ENCODE data around the gene H3-3A. TPM values are rescaled to one million over a fixed set of nuclear protein-coding genes. Genes with fewer than 3 reads are reported as not detected.

The H3-3A gene
- total and polyA plus RNA-seq, 12 donors, result 216 to 772 (median 421) TPM

- no peak overlapping the region for H3K27ac ChIP-seq
- H3K4me3 ChIP-seq, result no peak overlapping the region
- no peak for DNase-seq
- WGBS, 4 donors, result 0 to 100% (median 60%) methylated on average over 1 of the region's 1 CpG
- H3K36me3 ChIP-seq (replicated peaks in 1 of 2), result no peaks in the 10 kb centered on the region
- no peaks in the 10 kb centered on the region for H3K27me3 ChIP-seq
- no peaks in the 10 kb centered on the region for H3K4me1 ChIP-seq (replicated peaks in 1 of 2)
- no peaks in the 10 kb centered on the region for H3K9me3 ChIP-seq (replicated peaks in 1 of 3)
- TF ChIP-seq POLR2A (IDR thresholded peaks at IDR 0.05), result no peak
- no peak for TF ChIP-seq CTCF (IDR thresholded peaks at IDR 0.05)
- intact Hi-C loops (cut with DNase I), result no loop called here
Measured at GRCh38 chr1:226094451-226094850, 31.9 kb downstream of the H3-3A start.

- TF ChIP-seq CTCF (IDR thresholded peaks at IDR 0.05) (no peak), POLR2A (IDR thresholded peaks at IDR 0.05) (no peak)
- Histone ChIP-seq H3K27ac (no peak overlapping the region), H3K9me3 (replicated peaks in 1 of 3) (no peaks in the 10 kb centered on the region), H3K36me3 (replicated peaks in 1 of 2) (no peaks in the 10 kb centered on the region), H3K4me3 (no peak overlapping the region), H3K4me1 (replicated peaks in 1 of 2) (peaks cover 0 to 4% of the 10 kb centered on the region in 2 donors), H3K27me3 (no peaks in the 10 kb centered on the region)
- 89 to 92% (median 92%) methylated on average over 2 of the region's 2 CpGs for WGBS, 4 donors
- intact Hi-C loops (cut with DNase I), result no loop called here
- no peak for DNase-seq
Measured at GRCh38 chr1:226095286-226095685, 32.8 kb downstream of the H3-3A start.

GRCh38 chr1:226097866-226098625, 35.5 kb downstream of the H3-3A start:
- no peaks in the 10 kb centered on the region for H3K27me3 ChIP-seq
- H3K4me1 ChIP-seq (replicated peaks in 1 of 2), result peaks cover 0 to 9% of the 10 kb centered on the region in 2 donors
- no peak overlapping the region for H3K4me3 ChIP-seq
- no peak for DNase-seq
- WGBS, 4 donors, result 66 to 81% (median 76%) methylated on average over 5 of the region's 5 CpGs
- no peaks in the 10 kb centered on the region for H3K36me3 ChIP-seq (replicated peaks in 1 of 2)
- no peak overlapping the region for H3K27ac ChIP-seq
- H3K9me3 ChIP-seq (replicated peaks in 1 of 3), result no peaks in the 10 kb centered on the region
- no peak for TF ChIP-seq POLR2A (IDR thresholded peaks at IDR 0.05)
- TF ChIP-seq CTCF (IDR thresholded peaks at IDR 0.05), result no peak
- intact Hi-C loops (cut with DNase I), result no loop called here

GRCh38 chr1:226098870-226099835, 36.6 kb downstream of the H3-3A start:
- Histone ChIP-seq H3K27ac (no peak overlapping the region), H3K4me3 (no peak overlapping the region), H3K4me1 (replicated peaks in 1 of 2) (peaks cover 0 to 9% of the 10 kb centered on the region in 2 donors), H3K27me3 (no peaks in the 10 kb centered on the region), H3K36me3 (replicated peaks in 1 of 2) (no peaks in the 10 kb centered on the region), H3K9me3 (replicated peaks in 1 of 3) (no peaks in the 10 kb centered on the region)
- no peak for TF ChIP-seq POLR2A (IDR thresholded peaks at IDR 0.05)
- TF ChIP-seq CTCF (IDR thresholded peaks at IDR 0.05), result no peak
- DNase-seq, result no peak
- intact Hi-C loops (cut with DNase I), result no loop called here
- 83 to 87% (median 83%) methylated on average over 3 of the region's 3 CpGs for WGBS, 4 donors
